Neural cell (in vitro differentiated cells): ENCODE data around the gene TCOF1. TPM values are rescaled to one million over a fixed set of nuclear protein-coding genes. Genes with fewer than 3 reads are reported as not detected.

ENCODE experiments used
- H2AFZ ChIP-seq: fragments of 200-600, 300-800 bp; sonication (generic), shearing (Covaris generic); 2 replicates; pipeline ENCODE4 v1.6.0; 2014; ENCODE audit warnings: low read depth, mild to moderate bottlenecking, antibody characterized with exemption, low read length, moderate library complexity
- H3F3A ChIP-seq: fragments of 200-600 bp; shearing (Covaris generic); 2 replicates; pipeline ENCODE4 v1.6.1; 2016; ENCODE audit warnings: mild to moderate bottlenecking, moderate library complexity, mixed read lengths, antibody characterized with exemption, low read length; ENCODE audit not compliant: insufficient read depth, poor library complexity, severe bottlenecking
- H3K27ac ChIP-seq: fragments of 200-600, 300-800 bp; sonication (generic), shearing (Covaris generic); 2 replicates; pipeline ENCODE4 v1.5.1; 2014; ENCODE audit warnings: mild to moderate bottlenecking, low read length, moderate library complexity
- H3K27me3 ChIP-seq: fragments of 300-800, 200-600 bp; sonication (generic), shearing (Covaris generic); 2 replicates; pipeline ENCODE4 v1.6.0; 2014; ENCODE audit warnings: mild to moderate bottlenecking, low read depth, low read length, moderate library complexity; ENCODE audit not compliant: insufficient read depth
- H3K36me3 ChIP-seq: fragments of 300-800, 200-600 bp; sonication (generic), shearing (Covaris generic); 2 replicates; pipeline ENCODE4 v1.5.1; 2014; ENCODE audit warnings: mild to moderate bottlenecking, antibody characterized with exemption, low read length, moderate library complexity; ENCODE audit not compliant: insufficient read depth
- H3K4me2 ChIP-seq: fragments of 300-800, 200-600 bp; sonication (generic), shearing (Covaris generic); 2 replicates; pipeline ENCODE4 v1.6.0; 2014; ENCODE audit warnings: mild to moderate bottlenecking, low read length
- H3K4me3 ChIP-seq: fragments of 300-800, 200-600 bp; sonication (generic), shearing (Covaris generic); 2 replicates; pipeline ENCODE4 v1.5.1; 2014; ENCODE audit warnings: mild to moderate bottlenecking, low read length, moderate library complexity
- H3K79me2 ChIP-seq: fragments of 200-600 bp; shearing (Covaris generic); replicated peaks from 2 replicates; pipeline ENCODE4 v1.6.0; 2014; ENCODE audit warnings: mild to moderate bottlenecking, low read length, moderate library complexity; ENCODE audit not compliant: insufficient read depth
- H3K9ac ChIP-seq: fragments of 300-800, 200-600 bp; sonication (generic), shearing (Covaris generic); 2 replicates; pipeline ENCODE4 v1.6.1; 2016; ENCODE audit warnings: mild to moderate bottlenecking, low read length, mixed read lengths
- H3K9me2 ChIP-seq: fragments of 200-600 bp; shearing (Covaris generic); 2 replicates; pipeline ENCODE4 v1.6.1; 2016; ENCODE audit warnings: mild to moderate bottlenecking, low read length, mixed read lengths; ENCODE audit not compliant: insufficient read depth
- H3K9me3 ChIP-seq: fragments of 200-600, 300-800 bp; sonication (generic), shearing (Covaris generic); 2 replicates; pipeline ENCODE4 v1.6.1; 2016; ENCODE audit warnings: mild to moderate bottlenecking, mixed run types, low read length, moderate library complexity, mixed read lengths
- H4K20me1 ChIP-seq: fragments of 200-600 bp; shearing (Covaris generic); 2 replicates; pipeline ENCODE4 v1.6.1; 2016; ENCODE audit warnings: mild to moderate bottlenecking, mixed run types; ENCODE audit not compliant: insufficient read depth
- CTCF ChIP-seq: fragments of 450-650 bp; IDR thresholded peaks from 2 replicates; pipeline ENCODE4 v1.5.1; 2014; ENCODE audit warnings: antibody characterized with exemption, mild to moderate bottlenecking, moderate library complexity; ENCODE audit not compliant: poor library complexity, severe bottlenecking
- EP300 ChIP-seq: fragments of 450-650 bp; conservative IDR thresholded peaks from 2 replicates; pipeline ENCODE4 v1.6.1; 2014; ENCODE audit warnings: antibody characterized with exemption, mild to moderate bottlenecking, moderate library complexity; ENCODE audit not compliant: poor library complexity, severe bottlenecking
- EZH2 ChIP-seq: fragments of 200-600, 300-800 bp; shearing (Covaris generic), sonication (generic); IDR thresholded peaks from 2 replicates; pipeline ENCODE4 v1.6.1; 2014; ENCODE audit warnings: antibody characterized with exemption, low read length, borderline replicate concordance, mild to moderate bottlenecking; ENCODE audit not compliant: insufficient read depth, poor library complexity, severe bottlenecking
- MXI1 ChIP-seq: fragments of 450-650 bp; conservative IDR thresholded peaks from 2 replicates; pipeline ENCODE4 v1.6.1; 2014; ENCODE audit warnings: antibody characterized with exemption, mild to moderate bottlenecking; ENCODE audit not compliant: poor library complexity, severe bottlenecking
- POLR2AphosphoS5 ChIP-seq: IDR thresholded peaks from 2 replicates; pipeline ENCODE4 v1.6.1; 2012
- RAD21 ChIP-seq: fragments of 450-650 bp; conservative IDR thresholded peaks from 2 replicates; pipeline ENCODE4 v1.6.1; 2014; ENCODE audit warnings: antibody characterized with exemption, mild to moderate bottlenecking, moderate library complexity
- REST ChIP-seq: IDR thresholded peaks from 2 replicates; pipeline ENCODE4 v1.6.1; 2012; ENCODE audit warnings: borderline replicate concordance
- SMC3 ChIP-seq: fragments of 450-650 bp; conservative IDR thresholded peaks from 2 replicates; pipeline ENCODE4 v1.6.1; 2014; ENCODE audit warnings: antibody characterized with exemption, mild to moderate bottlenecking, moderate library complexity; ENCODE audit not compliant: poor library complexity
- TAF1 ChIP-seq: IDR thresholded peaks from 2 replicates; pipeline ENCODE4 v1.6.1; 2012; ENCODE audit warnings: low read depth
- polyA plus RNA-seq: library from polyadenylated mRNA; depleted of rRNA; stranded (reverse); fragments of >200 nt; gene quantifications from 2 replicates; pipeline ENCODE4 v1.2.3, GENCODE V29; 2014

Gene TCOF1
- polyA plus RNA-seq, 1 donor from 2014 or later = 6.5 TPM

GRCh38 chr5:150444770-150445169 lies 87.3 kb downstream of the TCOF1 start:
- no peaks in the 10 kb centered on the region for H3K27me3 ChIP-seq
- TF ChIP-seq MXI1 (no peak), TAF1 (no peak), CTCF (no peak), EP300 (no peak), EZH2 (no peak), REST (no peak), RAD21 (no peak), SMC3 (no peak), POLR2AphosphoS5 (no peak)
- H3K9me3 ChIP-seq = no peaks in the 10 kb centered on the region
- no peak overlapping the region for H3K4me2 ChIP-seq
- H3K9me2 ChIP-seq = no peaks in the 10 kb centered on the region
- H3K27ac ChIP-seq = no peak overlapping the region
- H3K36me3 ChIP-seq = no peaks in the 10 kb centered on the region
- H3K79me2 ChIP-seq = peaks cover 19% of the 10 kb centered on the region
- H3K9ac ChIP-seq = no peak overlapping the region
- no peak overlapping the region for H2AFZ ChIP-seq
- H3K4me3 ChIP-seq = no peak overlapping the region
- no peaks in the 10 kb centered on the region for H3F3A ChIP-seq
- H4K20me1 ChIP-seq = no peaks in the 10 kb centered on the region

- no peaks in the 10 kb centered on the region for H3K9me2 ChIP-seq
- no peak overlapping the region for H3K27ac ChIP-seq
- peaks cover 19% of the 10 kb centered on the region for H3K79me2 ChIP-seq
- no peak overlapping the region for H2AFZ ChIP-seq
- no peak overlapping the region for H3K4me2 ChIP-seq
- H3K36me3 ChIP-seq = no peaks in the 10 kb centered on the region
- no peak for TF ChIP-seq SMC3
- TF ChIP-seq POLR2AphosphoS5 = no peak
- no peak for TF ChIP-seq CTCF
- TF ChIP-seq MXI1 = no peak
- no peaks in the 10 kb centered on the region for H4K20me1 ChIP-seq
- no peaks in the 10 kb centered on the region for H3K27me3 ChIP-seq
- no peak overlapping the region for H3K4me3 ChIP-seq
- H3K9me3 ChIP-seq = no peaks in the 10 kb centered on the region
- H3F3A ChIP-seq = no peaks in the 10 kb centered on the region
- H3K9ac ChIP-seq = no peak overlapping the region
Observed at GRCh38 chr5:150446088-150446487, 88.6 kb downstream of the TCOF1 start.
